MM.1S (cell line): ENCODE results near the gene BANK1.

Experiments
- DNase-seq: peaks from one replicate; pipeline ENCODE4 v3.0.0-alpha.2; 2015
- H2AFZ ChIP-seq: fragments of 300-600 bp; sonication (generic); 2 replicates; pipeline ENCODE4 v1.6.0; 2016; ENCODE audit warnings: antibody characterized with exemption, low read length
- H3F3A ChIP-seq: fragments of 300-600 bp; sonication (generic); 2 replicates; pipeline ENCODE4 v1.6.1; 2016; ENCODE audit warnings: mild to moderate bottlenecking, antibody characterized with exemption, low read length, moderate library complexity, mixed read lengths; ENCODE audit not compliant: insufficient read depth
- H3K27ac ChIP-seq: fragments of 300-600 bp; sonication (generic); 2 replicates; pipeline ENCODE4 v1.5.1; 2016; ENCODE audit warnings: mild to moderate bottlenecking, low read length
- H3K27me3 ChIP-seq: fragments of 300-600 bp; sonication (generic); replicated peaks from 2 replicates; pipeline ENCODE4 v1.6.0; 2016; ENCODE audit warnings: low read length; ENCODE audit not compliant: insufficient read depth
- H3K36me3 ChIP-seq: fragments of 300-600 bp; sonication (generic); replicated peaks from 2 replicates; pipeline ENCODE4 v1.6.1; 2016; ENCODE audit warnings: mild to moderate bottlenecking, low read length, mixed read lengths; ENCODE audit not compliant: insufficient read depth
- H3K4me1 ChIP-seq: fragments of 300-600 bp; sonication (generic); 2 replicates; pipeline ENCODE4 v1.6.1; 2016; ENCODE audit warnings: low read length, mixed read lengths
- H3K4me2 ChIP-seq: fragments of 300-600 bp; sonication (generic); 2 replicates; pipeline ENCODE4 v1.6.0; 2016; ENCODE audit warnings: low read depth, low read length
- H3K4me3 ChIP-seq: fragments of 300-600 bp; sonication (generic); 2 replicates; pipeline ENCODE4 v1.5.1; 2016; ENCODE audit warnings: low read length, mixed read lengths
- H3K79me2 ChIP-seq: fragments of 300-600 bp; sonication (generic); 2 replicates; pipeline ENCODE4 v1.6.1; 2016; ENCODE audit warnings: mixed run types, low read length, mixed read lengths
- H3K9ac ChIP-seq: fragments of 300-600 bp; sonication (generic); 2 replicates; pipeline ENCODE4 v1.6.1; 2016; ENCODE audit warnings: low read length, mixed read lengths
- H3K9me2 ChIP-seq: fragments of 300-600 bp; sonication (generic); replicated peaks from 2 replicates; pipeline ENCODE4 v1.6.1; 2016; ENCODE audit warnings: mild to moderate bottlenecking, low read length, mixed read lengths; ENCODE audit not compliant: insufficient read depth
- H3K9me3 ChIP-seq: fragments of 300-600 bp; sonication (generic); replicated peaks from 2 replicates; pipeline ENCODE4 v1.6.1; 2016; ENCODE audit warnings: mild to moderate bottlenecking, low read length, mixed read lengths; ENCODE audit not compliant: insufficient read depth
- H4K20me1 ChIP-seq: fragments of 300-600 bp; sonication (generic); 2 replicates; pipeline ENCODE4 v1.6.1; 2016; ENCODE audit warnings: mild to moderate bottlenecking, low read length, moderate library complexity, mixed read lengths; ENCODE audit not compliant: insufficient read depth
- EZH2 ChIP-seq: fragments of 300-600 bp; sonication (generic); optimal IDR thresholded peaks from 2 replicates; pipeline ENCODE3; 2017; ENCODE audit warnings: low read depth, mild to moderate bottlenecking, antibody characterized with exemption, low read length, mixed read lengths
- EZH2phosphoT487 ChIP-seq: fragments of 300-600 bp; sonication (generic); IDR thresholded peaks from 2 replicates; pipeline ENCODE4 v1.6.1; 2018; ENCODE audit warnings: antibody characterized with exemption, low read length
- TF ChIP-seq, protein P1 (sequence below): fragments of 300-600 bp; sonication (generic); IDR thresholded peaks from 2 replicates; pipeline ENCODE4 v1.5.1; 2016; ENCODE audit warnings: antibody characterized with exemption, low read length, mixed read lengths

Gene BANK1

DNA sequence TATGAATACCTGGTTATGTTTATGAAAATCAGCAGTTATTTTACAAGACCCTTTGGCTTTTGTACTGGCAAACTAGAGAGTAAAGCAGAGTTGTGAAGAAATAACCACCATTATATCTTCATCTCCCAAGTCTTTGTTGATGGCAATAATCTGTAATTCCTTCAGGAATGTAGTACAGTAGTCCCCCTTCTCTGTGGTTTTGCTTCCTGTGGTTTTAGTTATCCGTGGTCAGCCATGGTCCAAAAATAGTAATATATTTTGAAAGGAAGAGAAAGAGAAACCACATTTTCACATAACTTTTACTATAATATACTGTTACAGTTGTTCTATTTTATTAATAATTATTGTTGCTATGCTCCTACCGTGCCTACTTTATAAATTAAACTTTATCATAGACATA is 27.8 kb downstream of the BANK1 start:
- no peaks in the 10 kb centered on the region for H4K20me1 ChIP-seq
- TF ChIP-seq EZH2 = no peak

DNA sequence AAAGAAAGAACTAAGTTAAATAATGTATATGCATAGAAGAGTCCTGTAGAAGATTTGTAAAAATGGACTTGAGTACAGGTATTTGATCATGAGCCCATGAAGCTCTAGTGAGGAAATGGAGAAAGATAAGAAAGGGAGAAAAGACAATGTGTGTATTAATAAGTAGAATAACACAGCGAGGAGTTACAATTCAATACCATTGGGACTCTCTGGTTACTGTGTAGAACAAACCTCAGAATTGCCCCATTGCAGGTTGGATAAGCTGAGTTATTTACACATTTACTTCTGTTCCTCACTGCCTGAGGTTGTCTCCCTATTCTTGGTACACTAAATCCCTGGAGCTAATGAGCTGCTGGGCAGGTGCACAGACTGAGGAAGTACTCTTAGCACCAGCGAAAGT is 33.3 kb downstream of the BANK1 start:
- no peaks in the 10 kb centered on the region for H3K27me3 ChIP-seq
- TF ChIP-seq EZH2phosphoT487 = no peak
- TF ChIP-seq, protein P1, sequence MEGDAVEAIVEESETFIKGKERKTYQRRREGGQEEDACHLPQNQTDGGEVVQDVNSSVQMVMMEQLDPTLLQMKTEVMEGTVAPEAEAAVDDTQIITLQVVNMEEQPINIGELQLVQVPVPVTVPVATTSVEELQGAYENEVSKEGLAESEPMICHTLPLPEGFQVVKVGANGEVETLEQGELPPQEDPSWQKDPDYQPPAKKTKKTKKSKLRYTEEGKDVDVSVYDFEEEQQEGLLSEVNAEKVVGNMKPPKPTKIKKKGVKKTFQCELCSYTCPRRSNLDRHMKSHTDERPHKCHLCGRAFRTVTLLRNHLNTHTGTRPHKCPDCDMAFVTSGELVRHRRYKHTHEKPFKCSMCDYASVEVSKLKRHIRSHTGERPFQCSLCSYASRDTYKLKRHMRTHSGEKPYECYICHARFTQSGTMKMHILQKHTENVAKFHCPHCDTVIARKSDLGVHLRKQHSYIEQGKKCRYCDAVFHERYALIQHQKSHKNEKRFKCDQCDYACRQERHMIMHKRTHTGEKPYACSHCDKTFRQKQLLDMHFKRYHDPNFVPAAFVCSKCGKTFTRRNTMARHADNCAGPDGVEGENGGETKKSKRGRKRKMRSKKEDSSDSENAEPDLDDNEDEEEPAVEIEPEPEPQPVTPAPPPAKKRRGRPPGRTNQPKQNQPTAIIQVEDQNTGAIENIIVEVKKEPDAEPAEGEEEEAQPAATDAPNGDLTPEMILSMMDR = no peak
- TF ChIP-seq EZH2 = no peak
- DNase-seq = no peak

More for the DNA sequence above, 27.8 kb downstream of the BANK1 start:
- DNase-seq = no peak
- H2AFZ ChIP-seq = no peak overlapping the region
- H3F3A ChIP-seq = no peaks in the 10 kb centered on the region
- no peaks in the 10 kb centered on the region for H3K27me3 ChIP-seq
- H3K79me2 ChIP-seq = no peaks in the 10 kb centered on the region
- H3K9me2 ChIP-seq = no peaks in the 10 kb centered on the region
- H3K27ac ChIP-seq = no peak overlapping the region
- H3K4me1 ChIP-seq = no peaks in the 10 kb centered on the region
- H3K4me2 ChIP-seq = no peak overlapping the region
- no peak overlapping the region for H3K9ac ChIP-seq
- no peaks in the 10 kb centered on the region for H3K36me3 ChIP-seq
- no peak overlapping the region for H3K4me3 ChIP-seq
- no peaks in the 10 kb centered on the region for H3K9me3 ChIP-seq

DNA sequence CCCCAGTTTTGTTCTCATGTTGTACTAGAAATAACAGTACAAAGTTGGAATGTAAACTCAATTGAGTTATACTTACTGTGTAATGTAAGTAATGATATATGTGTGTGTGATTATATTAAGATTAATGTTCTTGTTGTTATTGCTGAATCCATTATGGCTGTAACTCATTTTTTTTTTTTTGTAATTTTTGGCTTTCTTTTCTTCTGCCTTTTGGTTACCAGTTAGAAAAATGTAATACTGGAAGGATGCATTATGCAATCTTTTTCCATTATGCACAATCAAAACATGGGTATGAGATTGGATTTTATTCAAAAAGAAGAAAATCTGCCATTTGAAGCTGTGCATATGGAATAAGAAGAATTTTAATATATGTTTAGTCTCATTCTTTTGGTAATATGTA is 34.0 kb downstream of the BANK1 start:
- Histone ChIP-seq H3K27ac (no peak overlapping the region), H3K79me2 (no peaks in the 10 kb centered on the region), H3K4me3 (no peak overlapping the region), H3F3A (no peaks in the 10 kb centered on the region), H2AFZ (no peak overlapping the region), H3K9me3 (no peaks in the 10 kb centered on the region), H3K4me2 (no peak overlapping the region), H3K27me3 (no peaks in the 10 kb centered on the region), H3K4me1 (no peaks in the 10 kb centered on the region), H3K9ac (no peak overlapping the region), H4K20me1 (no peaks in the 10 kb centered on the region), H3K36me3 (no peaks in the 10 kb centered on the region), H3K9me2 (no peaks in the 10 kb centered on the region)
- no peak for DNase-seq
- TF ChIP-seq, protein P1 = no peak
- no peak for TF ChIP-seq EZH2phosphoT487
- no peak for TF ChIP-seq EZH2

More for the DNA sequence above, 33.3 kb downstream of the BANK1 start:
- no peaks in the 10 kb centered on the region for H3K79me2 ChIP-seq
- H4K20me1 ChIP-seq = no peaks in the 10 kb centered on the region
- no peaks in the 10 kb centered on the region for H3K36me3 ChIP-seq
- H3F3A ChIP-seq = no peaks in the 10 kb centered on the region
- H3K9me3 ChIP-seq = no peaks in the 10 kb centered on the region
- H2AFZ ChIP-seq = no peak overlapping the region
- no peaks in the 10 kb centered on the region for H3K9me2 ChIP-seq
- no peaks in the 10 kb centered on the region for H3K4me1 ChIP-seq
- H3K4me3 ChIP-seq = no peak overlapping the region
- no peak overlapping the region for H3K4me2 ChIP-seq
- H3K9ac ChIP-seq = no peak overlapping the region
- H3K27ac ChIP-seq = no peak overlapping the region

DNA sequence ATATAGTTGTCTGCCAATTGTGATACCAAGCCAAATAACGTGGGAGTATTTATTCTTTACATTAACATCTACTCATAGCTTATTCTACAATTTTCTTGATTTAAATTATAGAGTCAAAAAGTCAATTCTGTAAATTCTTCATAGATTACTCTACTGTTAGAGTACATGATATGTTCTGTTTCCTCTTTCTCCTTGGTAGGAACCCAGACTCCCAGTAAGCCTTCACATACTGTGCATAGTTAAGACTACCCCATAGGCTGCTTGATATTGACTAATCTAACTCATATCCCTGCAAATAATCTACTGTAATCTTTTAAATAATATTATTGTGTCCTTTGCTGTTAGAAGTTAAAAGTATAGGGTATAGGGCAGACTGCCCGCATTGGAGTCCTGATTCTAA is 35.4 kb downstream of the BANK1 start:
- no peaks in the 10 kb centered on the region for H3F3A ChIP-seq
- H3K9ac ChIP-seq = no peak overlapping the region
- no peak overlapping the region for H2AFZ ChIP-seq
- TF ChIP-seq EZH2phosphoT487 (no peak), EZH2 (no peak)
- TF ChIP-seq, protein P1 = no peak
- no peak overlapping the region for H3K27ac ChIP-seq
- no peak overlapping the region for H3K4me3 ChIP-seq
- DNase-seq = no peak
- H3K9me3 ChIP-seq = no peaks in the 10 kb centered on the region
- no peaks in the 10 kb centered on the region for H3K27me3 ChIP-seq
- H3K36me3 ChIP-seq = no peaks in the 10 kb centered on the region
- no peaks in the 10 kb centered on the region for H3K79me2 ChIP-seq
- no peaks in the 10 kb centered on the region for H4K20me1 ChIP-seq
- H3K4me1 ChIP-seq = no peaks in the 10 kb centered on the region
- H3K4me2 ChIP-seq = no peak overlapping the region
- H3K9me2 ChIP-seq = no peaks in the 10 kb centered on the region
